HepG2 (cell line): Measurements from ENCODE around the gene SMTNL1. TPM values are rescaled to one million over a fixed set of nuclear protein-coding genes. Genes with fewer than 3 reads are reported as not detected.

ENCODE experiments used
- DRAP1 ChIP-seq: IDR thresholded peaks from 2 replicates; pipeline ENCODE4 v1.6.1; 2016; ENCODE audit warnings: missing genetic modification reagents, missing compliant biosample characterization
- FOXO1 ChIP-seq: sonication (generic); formaldehyde crosslinking; IDR thresholded peaks from 2 replicates; pipeline ENCODE4 v1.4.0; 2020; ENCODE audit warnings: missing genetic modification reagents
- MEIS2 ChIP-seq: sonication (generic); formaldehyde crosslinking; IDR thresholded peaks from 2 replicates; pipeline ENCODE4 v1.9.0; 2021; ENCODE audit warnings: mild to moderate bottlenecking, missing genetic modification reagents
- PITX1 ChIP-seq: sonication (generic); formaldehyde crosslinking; IDR thresholded peaks from 2 replicates; pipeline ENCODE4 v1.5.1; 2020; ENCODE audit warnings: mild to moderate bottlenecking, missing genetic modification reagents
- RFX1 ChIP-seq: fragments of 450-650 bp; IDR thresholded peaks from 2 replicates; pipeline ENCODE4 v1.6.1; 2017
- SIX4 ChIP-seq: sonication (generic); formaldehyde crosslinking; IDR thresholded peaks from 2 replicates; pipeline ENCODE4 v1.4.0; 2020; ENCODE audit warnings: missing genetic modification reagents
- TAF1 ChIP-seq: sonication (generic); formaldehyde crosslinking; IDR thresholded peaks from 2 replicates; pipeline ENCODE4 v1.4.0; 2020; ENCODE audit warnings: missing genetic modification reagents
- YEATS4 ChIP-seq: sonication (generic); formaldehyde crosslinking; IDR thresholded peaks from 2 replicates; pipeline ENCODE4 v1.4.0; 2020; ENCODE audit warnings: missing genetic modification reagents, borderline replicate concordance
- ZBTB34 ChIP-seq: sonication (generic); formaldehyde crosslinking; IDR thresholded peaks from 2 replicates; pipeline ENCODE4 v1.8.0; 2022; ENCODE audit warnings: mild to moderate bottlenecking, missing genetic modification reagents
- ZNF235 ChIP-seq: sonication (generic); formaldehyde crosslinking; IDR thresholded peaks from 2 replicates; pipeline ENCODE4 v1.8.1; 2023; ENCODE audit warnings: mild to moderate bottlenecking, missing genetic modification reagents, borderline replicate concordance
- ZNF296 ChIP-seq: sonication (generic); formaldehyde crosslinking; conservative IDR thresholded peaks from 2 replicates; pipeline ENCODE4 v1.5.0; 2020; ENCODE audit warnings: mild to moderate bottlenecking, missing genetic modification reagents
- ZNF550 ChIP-seq: sonication (generic); formaldehyde crosslinking; IDR thresholded peaks from 2 replicates; pipeline ENCODE4 v1.4.0; 2020; ENCODE audit warnings: mild to moderate bottlenecking, missing genetic modification reagents, borderline replicate concordance
- ZNF562 ChIP-seq: sonication (generic); formaldehyde crosslinking; IDR thresholded peaks from 2 replicates; pipeline ENCODE4 v1.8.0; 2022; ENCODE audit warnings: missing genetic modification reagents, borderline replicate concordance
- ZNF619 ChIP-seq: sonication (generic); formaldehyde crosslinking; IDR thresholded peaks from 2 replicates; pipeline ENCODE4 v1.4.0; 2020; ENCODE audit warnings: mild to moderate bottlenecking, missing genetic modification reagents
- ZUFSP ChIP-seq: sonication (generic); formaldehyde crosslinking; IDR thresholded peaks from 2 replicates; pipeline ENCODE4 v1.9.0; 2021; ENCODE audit warnings: missing genetic modification reagents, mild to moderate bottlenecking, borderline replicate concordance
- polyA plus RNA-seq, 8 experiments: library from polyadenylated mRNA; depleted of rRNA in 3 of 8; stranded (reverse) in 7 of 8; unstranded in 1 of 8; fragments of >200 nt; fragmentation: Illumina TruSeq in 4 of 8; extraction: Trizol in 4 of 8; gene quantifications; 2 replicates each; pipeline versions ENCODE4 v1.2.1 to v1.2.3, GENCODE V29; 2011 to 2016; ENCODE audit warnings: low read depth in 4 of 8, missing spikeins in 1 of 8, mixed read lengths in 1 of 8; ENCODE audit not compliant: insufficient read depth in 1 of 8
- total RNA-seq, 5 experiments: library from RNA; depleted of rRNA; stranded (reverse); fragments of >200 nt; fragmentation: Illumina TruSeq; extraction: Trizol; gene quantifications; 2 replicates each; pipeline ENCODE4 v1.2.3, GENCODE V29; 2016; ENCODE audit warnings: low read depth in 1 of 5
- TF ChIP-seq, protein P1 (sequence below): IDR thresholded peaks from 2 replicates; pipeline ENCODE4 v1.6.1; 2016; ENCODE audit warnings: missing compliant biosample characterization, missing genetic modification reagents, borderline replicate concordance
- TF ChIP-seq, protein P2 (sequence below): IDR thresholded peaks from 2 replicates; pipeline ENCODE4 v1.6.1; 2012; ENCODE audit warnings: inconsistent platforms
- TF ChIP-seq, protein P3 (sequence below): sonication (generic); formaldehyde crosslinking; IDR thresholded peaks from 2 replicates; pipeline ENCODE4 v1.8.0; 2022; ENCODE audit warnings: missing genetic modification reagents, low read depth, mild to moderate bottlenecking, borderline replicate concordance
- TF ChIP-seq, protein P4 (sequence below): sonication (generic); formaldehyde crosslinking; IDR thresholded peaks from 2 replicates; pipeline ENCODE4 v1.4.0; 2020; ENCODE audit warnings: mild to moderate bottlenecking, missing genetic modification reagents
- TF ChIP-seq, protein P5 (sequence below): sonication (generic); formaldehyde crosslinking; IDR thresholded peaks from 2 replicates; pipeline ENCODE4 v1.8.1; 2023; ENCODE audit warnings: mild to moderate bottlenecking, inconsistent platforms, moderate library complexity, missing genetic modification reagents, borderline replicate concordance

The SMTNL1 gene
- total and polyA plus RNA-seq, 2 of the 13 experiments (the other 11 are each of a cell fraction or from before 2014, with no cell fraction given) = 0.04 TPM; not detected in 1

GRCh38 chr11:57514538-57515331, 22.7 kb upstream of the SMTNL1 start (continued):
- TF ChIP-seq, protein P1, sequence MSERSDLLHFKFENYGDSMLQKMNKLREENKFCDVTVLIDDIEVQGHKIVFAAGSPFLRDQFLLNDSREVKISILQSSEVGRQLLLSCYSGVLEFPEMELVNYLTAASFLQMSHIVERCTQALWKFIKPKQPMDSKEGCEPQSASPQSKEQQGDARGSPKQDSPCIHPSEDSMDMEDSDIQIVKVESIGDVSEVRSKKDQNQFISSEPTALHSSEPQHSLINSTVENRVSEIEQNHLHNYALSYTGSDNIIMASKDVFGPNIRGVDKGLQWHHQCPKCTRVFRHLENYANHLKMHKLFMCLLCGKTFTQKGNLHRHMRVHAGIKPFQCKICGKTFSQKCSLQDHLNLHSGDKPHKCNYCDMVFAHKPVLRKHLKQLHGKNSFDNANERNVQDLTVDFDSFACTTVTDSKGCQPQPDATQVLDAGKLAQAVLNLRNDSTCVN (CRISPR knock-in tag) = no peak; the same call in 1 of the 2 replicates
- TF ChIP-seq FOXO1 (CRISPR knock-in tag) (no peak), MEIS2 (CRISPR knock-in tag) (no peak), ZNF296 (CRISPR knock-in tag) (no peak), ZNF235 (CRISPR knock-in tag) (no peak; the same call in 1 of the 2 replicates), ZNF550 (no peak), ZUFSP (CRISPR knock-in tag) (no peak), YEATS4 (CRISPR knock-in tag) (peak; percentile 78), RFX1 (no peak), TAF1 (peak; percentile 55; the same call in 1 of the 2 replicates), PITX1 (no peak), SIX4 (no peak), ZNF562 (CRISPR knock-in tag) (no peak), ZBTB34 (0 out of 2 replicates have a peak, but pooled peaks have one; percentile 16), ZNF619 (CRISPR knock-in tag) (peak; percentile 31; the same call in 1 of the 2 replicates), DRAP1 (CRISPR knock-in tag) (peak; percentile 77)
- TF ChIP-seq, protein P2, sequence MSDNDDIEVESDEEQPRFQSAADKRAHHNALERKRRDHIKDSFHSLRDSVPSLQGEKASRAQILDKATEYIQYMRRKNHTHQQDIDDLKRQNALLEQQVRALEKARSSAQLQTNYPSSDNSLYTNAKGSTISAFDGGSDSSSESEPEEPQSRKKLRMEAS = peak; percentile 92
- TF ChIP-seq, protein P3, sequence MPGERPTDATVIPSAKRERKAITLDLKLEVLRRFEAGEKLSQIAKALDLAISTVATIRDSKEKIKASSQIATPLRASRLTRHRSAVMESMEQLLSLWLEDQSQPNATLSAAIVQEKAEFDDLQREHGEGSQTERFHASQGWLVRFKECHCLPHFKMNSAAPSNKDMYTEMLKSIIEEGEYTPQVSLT (CRISPR knock-in tag) = no peak
- TF ChIP-seq, protein P4, sequence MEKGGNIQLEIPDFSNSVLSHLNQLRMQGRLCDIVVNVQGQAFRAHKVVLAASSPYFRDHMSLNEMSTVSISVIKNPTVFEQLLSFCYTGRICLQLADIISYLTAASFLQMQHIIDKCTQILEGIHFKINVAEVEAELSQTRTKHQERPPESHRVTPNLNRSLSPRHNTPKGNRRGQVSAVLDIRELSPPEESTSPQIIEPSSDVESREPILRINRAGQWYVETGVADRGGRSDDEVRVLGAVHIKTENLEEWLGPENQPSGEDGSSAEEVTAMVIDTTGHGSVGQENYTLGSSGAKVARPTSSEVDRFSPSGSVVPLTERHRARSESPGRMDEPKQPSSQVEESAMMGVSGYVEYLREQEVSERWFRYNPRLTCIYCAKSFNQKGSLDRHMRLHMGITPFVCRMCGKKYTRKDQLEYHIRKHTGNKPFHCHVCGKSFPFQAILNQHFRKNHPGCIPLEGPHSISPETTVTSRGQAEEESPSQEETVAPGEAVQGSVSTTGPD (CRISPR knock-in tag) = no peak
- TF ChIP-seq, protein P5, sequence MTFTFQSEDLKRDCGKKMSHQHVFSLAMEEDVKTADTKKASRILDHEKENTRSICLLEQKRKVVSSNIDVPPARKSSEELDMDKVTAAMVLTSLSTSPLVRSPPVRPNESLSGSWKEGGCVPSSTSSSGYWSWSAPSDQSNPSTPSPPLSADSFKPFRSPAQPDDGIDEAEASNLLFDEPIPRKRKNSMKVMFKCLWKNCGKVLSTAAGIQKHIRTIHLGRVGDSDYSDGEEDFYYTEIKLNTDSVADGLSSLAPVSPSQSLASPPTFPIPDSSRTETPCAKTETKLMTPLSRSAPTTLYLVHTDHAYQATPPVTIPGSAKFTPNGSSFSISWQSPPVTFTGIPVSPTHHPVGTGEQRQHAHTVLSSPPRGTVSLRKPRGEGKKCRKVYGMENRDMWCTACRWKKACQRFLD = 0 out of 2 replicates have a peak, but pooled peaks have one; percentile 49
